Measurements from ENCODE around the gene TSPAN5.
"Not testable (repeated sequence)": the region's sequence is repeated elsewhere in the genome, so short reads cannot be mapped to it uniquely, and the experiment has no call there.

The TSPAN5 gene

GRCh38 chr4:98542011-98542410 lies 116.4 kb downstream of the TSPAN5 start:
- DNase-seq = no peak

GRCh38 chr4:98540803-98541202 lies 117.6 kb downstream of the TSPAN5 start:
- no peak for DNase-seq

- no peak for DNase-seq
Observed at GRCh38 chr4:98539741-98540140, 118.7 kb downstream of the TSPAN5 start.

- DNase-seq = no peak
Observed at GRCh38 chr4:98539299-98539698, 119.1 kb downstream of the TSPAN5 start.

- DNase-seq = no peak
Observed at GRCh38 chr4:98536631-98537030, 121.8 kb downstream of the TSPAN5 start.

- DNase-seq = not testable (repeated sequence)
Observed at GRCh38 chr4:98534146-98534545, 124.3 kb downstream of the TSPAN5 start.

GRCh38 chr4:98530572-98530971 lies 127.8 kb downstream of the TSPAN5 start:
- DNase-seq = no peak

- DNase-seq = no peak
Observed at GRCh38 chr4:98529970-98530569, 128.3 kb downstream of the TSPAN5 start.

- DNase-seq = no peak
Observed at GRCh38 chr4:98528882-98529281, 129.5 kb downstream of the TSPAN5 start.

GRCh38 chr4:98527534-98528269 lies 130.7 kb downstream of the TSPAN5 start:
- DNase-seq = no peak

GRCh38 chr4:98524230-98524629 lies 134.2 kb downstream of the TSPAN5 start:
- DNase-seq = no peak

GRCh38 chr4:98522636-98523395 lies 135.6 kb downstream of the TSPAN5 start:
- DNase-seq = no peak

GRCh38 chr4:98522062-98522461 lies 136.3 kb downstream of the TSPAN5 start:
- no peak for DNase-seq

- no peak for DNase-seq
Observed at GRCh38 chr4:98521486-98521885, 136.9 kb downstream of the TSPAN5 start.

- DNase-seq = no peak
Observed at GRCh38 chr4:98519268-98519977, 139.0 kb downstream of the TSPAN5 start.

- DNase-seq = no peak
Observed at GRCh38 chr4:98518559-98519267, 139.7 kb downstream of the TSPAN5 start.

- no peak for DNase-seq
Observed at GRCh38 chr4:98517218-98518021, 141.0 kb downstream of the TSPAN5 start.

GRCh38 chr4:98516441-98517217 lies 141.8 kb downstream of the TSPAN5 start:
- DNase-seq = no peak

GRCh38 chr4:98516042-98516440 lies 142.4 kb downstream of the TSPAN5 start:
- DNase-seq = no peak

- no peak for DNase-seq
Observed at GRCh38 chr4:98515470-98515809, 143.0 kb downstream of the TSPAN5 start.

Data from NCI-H1436 (cell line).